Testis (tissue), 3 donors: ENCODE measurements around the gene TGFA. TPM values are rescaled to one million over a fixed set of nuclear protein-coding genes. Genes with fewer than 3 reads are reported as not detected.

ENCODE experiments used
- DNase-seq: peaks from one replicate; pipeline ENCODE4 v3.0.0-alpha.2; 2019
- H3K27ac ChIP-seq, 2 donors: fragments of 200-600 bp; sonication (generic); one replicate each; pipeline ENCODE4 v1.5.1; 2019
- H3K27me3 ChIP-seq: fragments of 200-600 bp; sonication (generic); one replicate; pipeline ENCODE4 v1.5.1; 2019
- H3K36me3 ChIP-seq: fragments of 200-600 bp; sonication (generic); one replicate; pipeline ENCODE4 v1.5.1; 2017; ENCODE audit warnings: low read depth; ENCODE audit errors: missing control alignments
- H3K4me1 ChIP-seq: fragments of 200-600 bp; sonication (generic); one replicate; pipeline ENCODE4 v1.5.1; 2019
- H3K4me3 ChIP-seq, 2 donors: fragments of 200-600 bp; sonication (generic); one replicate each; pipeline ENCODE4 v1.5.1; 2017 to 2019
- H3K9me3 ChIP-seq: fragments of 200-600 bp; sonication (generic); one replicate; pipeline ENCODE4 v1.5.1; 2017
- POLR2A ChIP-seq: fragments of 450-650 bp; IDR thresholded peaks from one replicate; pipeline ENCODE4 v1.6.1; 2017; ENCODE audit warnings: antibody characterized with exemption, mild to moderate bottlenecking, moderate library complexity
- WGBS, 2 donors: methylation state at CpG; one replicate each; pipeline ENCODE4 v1.1.5; 2018; 5-methylcytosine and 5-hydroxymethylcytosine counted together
- intact Hi-C: fragments of 100-400 bp; cut with DNase I; formaldehyde crosslinking; loops from one replicate; pipeline ENCODE4 v1.15.1; 2023; ENCODE audit warnings: low total_unique reads
- polyA plus RNA-seq: library from polyadenylated mRNA; stranded (reverse); fragments of 350-450 nt; fragmentation: Illumina TruSeq; extraction: RNeasy Lipid Tissue Mini Kit (QIAGEN cat#74804); gene quantifications from one replicate; pipeline ENCODE4 v1.2.3, GENCODE V29; 2014; ENCODE audit warnings: low read depth, low replicate concordance; ENCODE audit not compliant: insufficient read depth
- total RNA-seq, 2 donors: library from RNA; depleted of rRNA; stranded (reverse); fragments of >200 nt; gene quantifications; one replicate each; pipeline ENCODE4 v1.2.3, GENCODE V29; 2016
- TF ChIP-seq, protein P1 (sequence below), 3 experiments: fragments of 450-650 bp in 2 of 3; fragments of 200-600 bp in 1 of 3; sonication (generic) in 1 of 3; IDR thresholded peaks; one replicate each; pipeline ENCODE4 v1.5.1; 2016 to 2019; ENCODE audit warnings: antibody characterized with exemption in 3 of 3, mild to moderate bottlenecking in 2 of 3, moderate library complexity in 1 of 3

The TGFA gene
- total and polyA plus RNA-seq, 3 donors from 2014 or later = 0.62 to 5.1 (median 1.3) TPM

DNA sequence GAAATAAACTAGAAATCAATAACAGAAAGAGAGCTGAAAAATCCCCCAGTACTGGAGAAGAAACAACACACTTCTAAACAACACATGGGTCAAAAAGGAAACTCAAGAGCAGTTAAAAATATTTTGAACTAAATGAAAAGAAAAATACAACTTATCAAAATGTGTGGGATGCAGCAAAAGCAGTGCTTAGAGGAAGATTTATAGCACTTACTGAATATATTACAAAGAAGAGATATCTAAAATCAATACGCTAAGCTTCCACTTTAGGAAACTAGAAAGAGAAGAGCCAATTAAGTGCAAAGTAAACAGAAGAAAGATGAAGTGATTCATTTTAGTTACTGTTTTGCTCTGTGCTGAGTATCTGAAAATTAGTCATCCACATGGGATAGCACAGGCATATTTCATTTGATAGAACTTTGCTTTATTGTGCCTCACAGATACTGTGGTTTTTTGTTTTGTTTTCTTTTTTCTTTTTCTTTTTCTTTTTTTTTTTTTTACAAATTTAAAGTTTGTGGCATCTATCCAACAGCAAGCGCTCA is 17.0 kb downstream of the TGFA start:
- TF ChIP-seq POLR2A = no peak
- TF ChIP-seq, protein P1, sequence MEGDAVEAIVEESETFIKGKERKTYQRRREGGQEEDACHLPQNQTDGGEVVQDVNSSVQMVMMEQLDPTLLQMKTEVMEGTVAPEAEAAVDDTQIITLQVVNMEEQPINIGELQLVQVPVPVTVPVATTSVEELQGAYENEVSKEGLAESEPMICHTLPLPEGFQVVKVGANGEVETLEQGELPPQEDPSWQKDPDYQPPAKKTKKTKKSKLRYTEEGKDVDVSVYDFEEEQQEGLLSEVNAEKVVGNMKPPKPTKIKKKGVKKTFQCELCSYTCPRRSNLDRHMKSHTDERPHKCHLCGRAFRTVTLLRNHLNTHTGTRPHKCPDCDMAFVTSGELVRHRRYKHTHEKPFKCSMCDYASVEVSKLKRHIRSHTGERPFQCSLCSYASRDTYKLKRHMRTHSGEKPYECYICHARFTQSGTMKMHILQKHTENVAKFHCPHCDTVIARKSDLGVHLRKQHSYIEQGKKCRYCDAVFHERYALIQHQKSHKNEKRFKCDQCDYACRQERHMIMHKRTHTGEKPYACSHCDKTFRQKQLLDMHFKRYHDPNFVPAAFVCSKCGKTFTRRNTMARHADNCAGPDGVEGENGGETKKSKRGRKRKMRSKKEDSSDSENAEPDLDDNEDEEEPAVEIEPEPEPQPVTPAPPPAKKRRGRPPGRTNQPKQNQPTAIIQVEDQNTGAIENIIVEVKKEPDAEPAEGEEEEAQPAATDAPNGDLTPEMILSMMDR (IDR thresholded peaks at IDR 0.05) = no peak
- no peak for DNase-seq
- no peak overlapping the region for H3K4me3 ChIP-seq
- H3K27me3 ChIP-seq = no peaks in the 10 kb centered on the region
- H3K36me3 ChIP-seq = no peaks in the 10 kb centered on the region
- H3K27ac ChIP-seq = no peak overlapping the region
- intact Hi-C loops = no loop called here
- WGBS, 2 donors = 88 to 89% methylated on average over 2 of the region's 2 CpGs
- no peaks in the 10 kb centered on the region for H3K4me1 ChIP-seq
- no peaks in the 10 kb centered on the region for H3K9me3 ChIP-seq

DNA sequence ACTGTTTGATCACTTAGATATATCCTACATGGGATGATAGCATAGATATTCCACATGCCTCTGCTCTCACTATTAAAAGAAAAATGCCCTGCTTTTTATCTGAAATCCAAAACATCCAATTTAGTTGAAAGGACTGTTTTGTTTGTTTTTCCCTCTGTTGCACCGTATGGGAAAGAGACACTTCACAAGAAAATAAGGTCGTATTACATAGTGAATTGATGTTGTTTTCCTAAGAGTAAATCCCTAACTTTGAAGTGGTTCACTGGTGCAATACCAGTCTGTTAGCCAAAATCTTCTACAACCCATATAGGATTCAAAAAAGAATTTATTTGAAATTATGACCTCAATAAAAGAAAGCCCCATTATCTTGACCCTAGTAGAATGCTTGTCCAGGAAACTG is 18.1 kb downstream of the TGFA start:
- intact Hi-C loops = no loop called here
- H3K36me3 ChIP-seq = no peaks in the 10 kb centered on the region
- 38 to 45% methylated on average over 2 of the region's 2 CpGs for WGBS, 2 donors
- H3K9me3 ChIP-seq = no peaks in the 10 kb centered on the region
- H3K4me3 ChIP-seq = no peak overlapping the region
- no peaks in the 10 kb centered on the region for H3K4me1 ChIP-seq
- no peaks in the 10 kb centered on the region for H3K27me3 ChIP-seq
- TF ChIP-seq POLR2A = no peak
- TF ChIP-seq, protein P1 (IDR thresholded peaks at IDR 0.05) = no peak
- DNase-seq = no peak
- H3K27ac ChIP-seq = no peak overlapping the region

DNA sequence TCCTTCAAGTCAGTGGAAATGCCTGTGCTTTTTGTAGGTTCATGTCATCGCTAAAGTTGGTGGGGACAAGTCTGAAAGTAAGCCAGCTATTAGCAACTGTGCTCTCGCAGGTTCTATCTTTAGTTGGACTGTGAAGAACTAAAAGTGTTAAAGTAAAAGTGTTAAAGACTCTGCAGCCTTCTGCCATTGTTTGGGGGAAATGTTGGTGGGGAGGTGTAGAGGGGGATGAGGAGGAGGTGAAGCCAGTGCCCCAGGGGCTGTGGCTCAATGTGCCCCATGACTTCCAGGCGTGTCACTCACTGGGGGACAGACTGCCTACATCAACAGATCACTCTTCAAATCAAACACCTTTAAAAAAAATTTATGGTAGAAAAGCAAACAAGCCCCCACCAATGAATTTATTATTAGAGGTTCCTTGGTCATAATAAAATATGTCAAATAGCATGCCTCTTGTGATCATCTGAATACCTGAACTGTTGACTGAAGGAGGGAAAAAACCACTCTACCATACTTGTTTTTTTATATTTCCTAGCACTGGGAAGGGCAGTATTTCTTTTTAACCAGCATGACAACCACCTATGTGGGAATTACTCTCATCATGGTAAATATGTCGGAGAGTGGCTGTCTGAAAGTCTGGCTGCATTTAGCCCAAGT is 19.3 kb downstream of the TGFA start:
- H3K4me3 ChIP-seq = no peak overlapping the region
- H3K36me3 ChIP-seq = no peaks in the 10 kb centered on the region
- H3K27ac ChIP-seq = no peak overlapping the region
- H3K27me3 ChIP-seq = no peaks in the 10 kb centered on the region
- WGBS, 2 donors = 72 to 75% methylated on average over 4 of the region's 4 CpGs
- no peak for DNase-seq
- no peaks in the 10 kb centered on the region for H3K9me3 ChIP-seq
- intact Hi-C loops = no loop called here
- TF ChIP-seq, protein P1 (IDR thresholded peaks at IDR 0.05) = no peak
- no peak for TF ChIP-seq POLR2A
- H3K4me1 ChIP-seq = no peaks in the 10 kb centered on the region

DNA sequence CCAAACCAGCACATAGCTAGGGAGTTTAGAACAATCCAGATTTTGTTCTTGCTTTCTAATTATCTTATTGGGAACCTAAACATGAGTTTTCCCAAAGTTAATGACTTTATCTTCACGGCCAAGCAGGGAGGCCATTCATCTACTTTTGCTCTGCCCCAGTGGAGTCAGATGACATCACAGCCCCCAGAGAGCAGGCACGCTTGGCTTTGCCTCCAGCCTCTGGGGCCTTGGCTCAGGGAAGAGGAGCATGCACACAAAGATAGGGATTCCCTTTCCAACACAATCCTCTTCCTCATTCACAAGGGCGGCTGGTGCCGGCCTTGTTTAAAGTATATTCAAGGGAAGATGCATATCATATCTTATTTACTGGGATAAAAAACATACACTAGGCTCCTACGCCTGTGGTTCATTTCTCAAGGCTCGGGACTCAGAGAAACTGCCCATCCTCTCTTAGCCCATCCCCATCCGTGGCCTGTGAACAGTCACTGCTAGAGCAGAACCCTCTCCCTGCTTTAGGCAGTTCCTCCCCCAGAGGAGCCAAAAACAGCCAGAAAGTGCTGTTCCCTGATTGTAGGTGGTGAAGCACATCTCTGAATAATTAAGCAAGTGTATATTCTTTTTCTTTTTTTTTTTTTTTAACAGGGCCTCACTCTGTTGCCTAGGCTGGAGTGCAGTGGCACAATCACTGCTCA is 21.2 kb downstream of the TGFA start:
- intact Hi-C loops = no loop called here
- WGBS, 2 donors = 59 to 64% methylated on average over 7 of the region's 7 CpGs
- no peak for TF ChIP-seq POLR2A
- TF ChIP-seq, protein P1 (IDR thresholded peaks at IDR 0.05) = no peak

More for the DNA sequence above, 21.2 kb downstream of the TGFA start:
- Histone ChIP-seq H3K27ac (no peak overlapping the region), H3K36me3 (no peaks in the 10 kb centered on the region), H3K4me3 (no peak overlapping the region), H3K27me3 (no peaks in the 10 kb centered on the region), H3K4me1 (no peaks in the 10 kb centered on the region), H3K9me3 (no peaks in the 10 kb centered on the region)
- no peak for DNase-seq
